Trophoblast cell (in vitro differentiated cells and primary cell): ENCODE data around the gene C10orf62.

ENCODE experiments used
- DNase-seq, 2 donors: peaks; one replicate each; pipeline ENCODE4 v3.0.0-alpha.2; 2016
- H2AFZ ChIP-seq: 2 replicates; pipeline ENCODE4 v1.6.1; 2013; ENCODE audit warnings: low read length, moderate library complexity, mild to moderate bottlenecking; ENCODE audit not compliant: insufficient read depth, poor library complexity
- H2AK5ac ChIP-seq: 2 replicates; pipeline ENCODE4 v1.6.1; 2013; ENCODE audit warnings: mild to moderate bottlenecking, low read length
- H2BK120ac ChIP-seq: 2 replicates; pipeline ENCODE4 v1.6.1; 2013; ENCODE audit warnings: low read length, mild to moderate bottlenecking, moderate library complexity; ENCODE audit not compliant: insufficient read depth, poor library complexity
- H2BK12ac ChIP-seq: 2 replicates; pipeline ENCODE4 v1.6.1; 2013; ENCODE audit warnings: mild to moderate bottlenecking, low read length, moderate library complexity
- H2BK5ac ChIP-seq: 2 replicates; pipeline ENCODE4 v1.6.1; 2013; ENCODE audit warnings: low read length, low read depth, moderate library complexity, mild to moderate bottlenecking; ENCODE audit not compliant: poor library complexity
- H3K14ac ChIP-seq: 2 replicates; pipeline ENCODE4 v1.6.1; 2013; ENCODE audit warnings: mild to moderate bottlenecking, low read length
- H3K18ac ChIP-seq: 2 replicates; pipeline ENCODE4 v1.6.1; 2013; ENCODE audit warnings: mild to moderate bottlenecking, low read length
- H3K23ac ChIP-seq: 2 replicates; pipeline ENCODE4 v1.6.1; 2013; ENCODE audit warnings: low read length
- H3K27ac ChIP-seq: 2 replicates; pipeline ENCODE4 v1.5.1; 2013; ENCODE audit warnings: low read depth, mild to moderate bottlenecking, inconsistent platforms, low read length, moderate library complexity
- H3K27me3 ChIP-seq: 2 replicates; pipeline ENCODE4 v1.6.1; 2013; ENCODE audit warnings: inconsistent platforms, mild to moderate bottlenecking, low read length, moderate library complexity; ENCODE audit not compliant: insufficient read depth
- H3K36me3 ChIP-seq, 2 experiments: 1 replicate in 1 of 2; 2 replicates in 1 of 2; pipeline ENCODE4 v1.6.1; 2013; ENCODE audit warnings: low read length in 2 of 2, mild to moderate bottlenecking in 2 of 2, moderate library complexity in 1 of 2; ENCODE audit not compliant: insufficient read depth in 2 of 2, control insufficient read depth in 1 of 2
- H3K4ac ChIP-seq: 2 replicates; pipeline ENCODE4 v1.6.1; 2013; ENCODE audit warnings: low read depth, mild to moderate bottlenecking, low read length, moderate library complexity
- H3K4me1 ChIP-seq, 2 experiments: 1 replicate in 1 of 2; 2 replicates in 1 of 2; pipeline ENCODE4 v1.6.1; 2013; ENCODE audit warnings: low read length in 2 of 2, mild to moderate bottlenecking in 2 of 2, moderate library complexity in 1 of 2; ENCODE audit not compliant: insufficient read depth in 2 of 2, control insufficient read depth in 1 of 2
- H3K4me2 ChIP-seq: 2 replicates; pipeline ENCODE4 v1.6.1; 2013; ENCODE audit warnings: inconsistent platforms, mild to moderate bottlenecking, low read length, moderate library complexity
- H3K4me3 ChIP-seq: 2 replicates; pipeline ENCODE4 v1.5.1; 2013; ENCODE audit warnings: mild to moderate bottlenecking, low read depth, low read length, inconsistent platforms
- H3K79me1 ChIP-seq: one replicate; pipeline ENCODE4 v1.6.1; 2013; ENCODE audit warnings: low read length
- H3K79me2 ChIP-seq: 2 replicates; pipeline ENCODE4 v1.6.1; 2013; ENCODE audit warnings: low read length, mild to moderate bottlenecking; ENCODE audit not compliant: control insufficient read depth, insufficient read depth, poor library complexity
- H3K9ac ChIP-seq: 2 replicates; pipeline ENCODE4 v1.6.1; 2013; ENCODE audit warnings: mild to moderate bottlenecking, low read length
- H3K9me3 ChIP-seq: 2 replicates; pipeline ENCODE4 v1.6.1; 2013; ENCODE audit warnings: low read depth, mild to moderate bottlenecking, control low read depth, inconsistent platforms, low read length; ENCODE audit not compliant: insufficient read depth
- H4K12ac ChIP-seq: 2 replicates; pipeline ENCODE4 v1.6.1; 2013; ENCODE audit warnings: low read depth, mild to moderate bottlenecking, low read length, moderate library complexity
- H4K8ac ChIP-seq: 2 replicates; pipeline ENCODE4 v1.6.1; 2013; ENCODE audit warnings: low read depth, mild to moderate bottlenecking, low read length, moderate library complexity
- H4K91ac ChIP-seq: one replicate; pipeline ENCODE4 v1.6.1; 2013; ENCODE audit warnings: low read depth, mild to moderate bottlenecking, low read length, moderate library complexity
- WGBS: extraction: QIAGEN DNeasy Blood & Tissue Kit; methylation state at CpG from one replicate; pipeline ENCODE4 v1.1.7; 2013; ENCODE audit warnings: missing lambda C conversion rate; ENCODE audit not compliant: insufficient read length, insufficient coverage; ENCODE audit errors: extremely low coverage; 5-methylcytosine and 5-hydroxymethylcytosine counted together

The C10orf62 gene

DNA sequence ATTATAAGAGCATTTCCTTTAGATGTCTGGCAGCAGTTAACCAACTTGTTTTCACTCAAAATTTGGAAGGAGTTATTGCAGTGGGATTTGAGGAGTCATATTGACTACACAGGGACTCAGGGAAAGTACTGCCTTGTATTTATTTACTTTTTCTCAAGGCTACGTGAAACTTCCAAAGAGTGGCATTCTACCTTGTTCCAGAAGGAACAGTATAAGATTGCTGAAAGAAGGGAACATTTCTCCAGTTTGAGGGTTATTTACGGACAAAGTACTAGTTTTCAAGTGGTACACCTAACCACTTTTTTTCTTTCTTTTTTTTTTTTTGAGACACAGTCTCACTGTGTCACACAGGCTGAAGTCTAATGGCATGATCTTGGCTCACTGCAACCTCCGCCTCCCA, 38.7 kb downstream of the C10orf62 start:
- Histone ChIP-seq H3K4ac (no peak overlapping the region), H3K36me3 (no peaks in the 10 kb centered on the region), H2AK5ac (no peak overlapping the region), H2BK12ac (no peak overlapping the region), H3K79me1 (peaks cover 1% of the 10 kb centered on the region), H3K27me3 (no peaks in the 10 kb centered on the region), H2AFZ (no peak overlapping the region), H2BK5ac (no peak overlapping the region), H3K9me3 (no peaks in the 10 kb centered on the region), H3K79me2 (peaks cover 2% of the 10 kb centered on the region), H3K18ac (no peak overlapping the region), H4K8ac (no peak overlapping the region), H2BK120ac (no peak overlapping the region), H3K4me2 (no peak overlapping the region), H3K4me3 (no peak overlapping the region), H3K23ac (no peak overlapping the region), H4K91ac (no peak overlapping the region), H3K9ac (no peak overlapping the region), H3K14ac (no peak overlapping the region), H3K27ac (no peak overlapping the region), H3K4me1 (peaks cover 3% of the 10 kb centered on the region in 2 experiments), H4K12ac (no peak overlapping the region)
- no CpG with 5 or more reads among the region's 3 CpGs for WGBS
- DNase-seq: no peak

DNA sequence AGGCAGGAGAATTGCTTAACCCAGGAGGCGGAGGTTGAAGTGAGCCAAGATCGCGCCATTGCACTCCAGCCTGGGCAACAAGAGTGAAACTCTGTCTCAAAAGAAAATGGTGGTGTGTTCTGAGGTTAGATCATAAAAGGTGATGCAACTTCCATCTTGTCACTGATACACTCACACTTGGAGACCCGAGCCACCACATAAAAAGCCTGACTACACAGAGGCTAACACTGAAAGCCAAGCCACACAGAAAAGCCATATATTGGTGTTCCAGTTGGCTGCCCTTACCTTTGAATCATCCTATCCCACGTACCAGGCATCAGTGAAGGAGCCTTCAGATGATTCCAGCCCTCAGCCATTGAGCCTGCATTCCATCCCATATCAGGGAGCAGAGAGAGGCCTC, 39.8 kb downstream of the C10orf62 start:
- Histone ChIP-seq H2BK5ac (no peak overlapping the region), H2AK5ac (no peak overlapping the region), H3K18ac (no peak overlapping the region), H3K9ac (no peak overlapping the region), H4K12ac (no peak overlapping the region), H3K79me1 (peaks cover 1% of the 10 kb centered on the region), H3K4ac (no peak overlapping the region), H2BK120ac (no peak overlapping the region), H3K36me3 (no peaks in the 10 kb centered on the region), H2AFZ (no peak overlapping the region), H3K14ac (no peak overlapping the region), H3K4me2 (no peak overlapping the region), H3K27ac (no peak overlapping the region), H3K4me1 (peaks cover 3 to 6% of the 10 kb centered on the region in 2 experiments), H3K79me2 (peaks cover 2% of the 10 kb centered on the region), H3K27me3 (no peaks in the 10 kb centered on the region), H3K4me3 (no peak overlapping the region), H2BK12ac (no peak overlapping the region), H4K8ac (no peak overlapping the region), H3K23ac (no peak overlapping the region), H3K9me3 (no peaks in the 10 kb centered on the region), H4K91ac (no peak overlapping the region)
- DNase-seq: no peak
- no CpG with 5 or more reads among the region's 5 CpGs for WGBS

DNA sequence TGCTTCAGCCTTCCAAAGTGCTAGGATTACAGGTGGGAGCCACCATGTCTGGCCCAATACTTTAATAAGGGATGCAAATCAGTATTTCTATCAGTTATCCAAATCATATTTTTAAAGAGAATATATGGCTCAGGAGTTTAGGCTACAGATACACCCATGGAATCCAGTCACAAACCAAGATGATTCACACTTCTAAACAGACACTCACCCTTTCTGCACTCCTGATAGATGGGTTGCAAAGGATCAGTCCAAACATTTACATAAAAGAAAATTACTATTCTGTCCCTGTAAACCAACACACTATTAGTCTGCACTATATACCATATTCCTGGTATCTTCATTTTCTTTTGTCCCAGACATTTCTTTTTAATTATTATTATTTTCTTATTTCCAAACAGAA, 41.6 kb downstream of the C10orf62 start:
- Histone ChIP-seq H3K4me3 (no peak overlapping the region), H3K14ac (no peak overlapping the region), H3K4ac (no peak overlapping the region), H2BK120ac (no peak overlapping the region), H3K9ac (no peak overlapping the region), H3K9me3 (no peaks in the 10 kb centered on the region), H4K91ac (no peak overlapping the region), H3K79me2 (peaks cover 2% of the 10 kb centered on the region), H3K4me1 (peaks cover 3 to 6% of the 10 kb centered on the region in 2 experiments), H2BK12ac (no peak overlapping the region), H2AFZ (no peak overlapping the region), H4K8ac (no peak overlapping the region), H3K36me3 (no peaks in the 10 kb centered on the region), H3K23ac (no peak overlapping the region), H3K27ac (no peak overlapping the region), H2BK5ac (no peak overlapping the region), H3K4me2 (no peak overlapping the region), H3K79me1 (peaks cover 1% of the 10 kb centered on the region), H4K12ac (no peak overlapping the region), H3K27me3 (no peaks in the 10 kb centered on the region), H3K18ac (no peak overlapping the region), H2AK5ac (no peak overlapping the region)
- no peak for DNase-seq

DNA sequence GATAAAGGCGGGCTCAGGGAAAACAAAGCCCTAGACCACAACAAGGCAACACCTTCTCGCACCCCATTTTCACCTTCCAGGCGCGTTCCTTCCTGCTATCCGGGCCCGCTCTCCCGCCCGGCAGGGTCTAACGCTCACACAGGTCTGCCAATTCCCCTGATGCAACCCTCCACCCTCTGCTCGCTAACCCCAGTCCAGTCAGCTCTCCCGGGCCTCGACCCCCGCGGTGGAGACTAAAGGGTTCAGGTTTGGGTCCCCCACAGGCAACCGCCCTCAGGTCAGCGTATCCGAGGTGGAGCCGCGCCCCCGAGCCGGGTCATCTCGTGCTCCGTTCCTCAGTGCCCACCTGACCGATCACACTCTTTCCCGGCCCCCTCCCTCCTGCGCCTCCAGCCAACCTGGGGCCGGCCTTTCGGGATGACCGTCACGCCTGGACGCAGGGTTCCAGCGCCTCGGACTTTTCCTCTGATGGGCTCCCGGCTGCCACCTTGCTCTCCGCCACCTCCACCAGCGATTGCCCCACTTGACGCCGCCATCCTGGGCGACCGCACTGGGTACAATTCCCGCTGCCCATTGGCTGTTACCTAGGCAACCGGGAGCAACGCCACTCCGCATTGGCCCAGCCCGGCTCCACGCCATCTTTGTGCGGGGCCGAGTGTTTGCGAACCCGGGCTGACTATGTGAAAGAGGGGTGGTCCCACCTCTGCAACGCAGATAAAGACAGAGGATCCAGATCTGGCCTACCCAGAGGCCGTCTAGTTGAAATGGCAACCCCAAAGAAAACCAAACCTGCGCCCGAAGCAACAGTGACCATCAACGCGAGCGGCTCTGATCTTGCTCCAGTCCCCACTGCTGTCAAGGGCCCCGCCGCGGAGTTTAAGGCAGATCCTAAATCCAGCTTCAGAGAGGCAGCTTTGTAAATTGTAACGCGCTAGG, 43.7 kb downstream of the C10orf62 start, which contains the start of gene MORN4:
Gene MORN4, minus strand, starts transcription at position 552 of the 936 bp plus-strand sequence. CDS start 13,847 bp downstream, outside the sequence.
- Histone ChIP-seq H2BK120ac (peak within 1 kb of the TSS; percentile 46), H3K36me3 (no peaks in the 10 kb centered on the region), H3K4me2 (peak within 1 kb of the TSS; percentile 89), H3K27ac (no peak within 1 kb of the TSS), H2BK5ac (no peak within 1 kb of the TSS), H3K4ac (peak within 1 kb of the TSS; percentile 35), H4K91ac (peak within 1 kb of the TSS; percentile 75), H3K4me1 (peaks cover 3 to 6% of the 10 kb centered on the region in 2 experiments), H3K23ac (no peak within 1 kb of the TSS), H2AK5ac (no peak within 1 kb of the TSS), H4K8ac (peak within 1 kb of the TSS; percentile 93), H3K27me3 (no peaks in the 10 kb centered on the region), H3K4me3 (peak within 1 kb of the TSS; percentile 86), H3K9me3 (no peaks in the 10 kb centered on the region), H3K79me2 (peaks cover 2% of the 10 kb centered on the region), H3K14ac (peak within 1 kb of the TSS; percentile 21), H3K79me1 (peaks cover 1% of the 10 kb centered on the region), H4K12ac (peak within 1 kb of the TSS; percentile 78), H2BK12ac (no peak within 1 kb of the TSS), H3K18ac (peak within 1 kb of the TSS; percentile 73), H2AFZ (peak within 1 kb of the TSS; percentile 80), H3K9ac (peak within 1 kb of the TSS; percentile 30)
- WGBS: no CpG with 5 or more reads among the region's 62 CpGs
- DNase-seq: peak; percentile 88 to 98
